K562 (cell line): ENCODE measurements around the gene ORC1. TPM values are rescaled to one million over a fixed set of nuclear protein-coding genes. Genes with fewer than 3 reads are reported as not detected.

Experiments
- ARID2 ChIP-seq: fragments of 450-650 bp; IDR thresholded peaks from 2 replicates; pipeline ENCODE4 v1.6.1; 2017; ENCODE audit warnings: antibody characterized with exemption, mild to moderate bottlenecking
- CBX3 ChIP-seq, 2 experiments: IDR thresholded peaks; 1 replicate in 1 of 2; 2 replicates in 1 of 2; pipeline ENCODE4 v1.6.1; 2012; ENCODE audit warnings: inconsistent platforms in 2 of 2, low read length in 2 of 2, borderline replicate concordance in 1 of 2, control low read depth in 1 of 2
- MAFG ChIP-seq: fragments of 450-650 bp; conservative IDR thresholded peaks from 2 replicates; pipeline ENCODE4 v1.6.1; 2016; ENCODE audit warnings: missing genetic modification characterization, missing compliant biosample characterization
- OTX1 ChIP-seq: fragments of 450-650 bp; formaldehyde crosslinking; IDR thresholded peaks from 2 replicates; pipeline ENCODE4 v1.4.0; 2022; ENCODE audit warnings: mild to moderate bottlenecking
- SMAD4 ChIP-seq: fragments of 250-450 bp; sonication (Bioruptor Pico); conservative IDR thresholded peaks from 2 replicates; pipeline ENCODE4 v1.8.0; 2021; ENCODE audit warnings: inconsistent platforms, mild to moderate bottlenecking, moderate library complexity
- SOX6 ChIP-seq: fragments of 450-650 bp; IDR thresholded peaks from 2 replicates; pipeline ENCODE4 v1.6.1; 2014; ENCODE audit warnings: mild to moderate bottlenecking
- SP1 ChIP-seq: sonication (generic); formaldehyde crosslinking; IDR thresholded peaks from 2 replicates; pipeline ENCODE4 v1.8.1; 2022; ENCODE audit warnings: mild to moderate bottlenecking, missing genetic modification reagents
- YY1 ChIP-seq, 3 experiments: IDR thresholded peaks; 2 replicates each; pipeline ENCODE4 v1.6.1; 2011; ENCODE audit warnings: low read length in 2 of 3, mild to moderate bottlenecking in 2 of 3, moderate library complexity in 2 of 3, borderline replicate concordance in 1 of 3, control low read depth in 1 of 3, low read depth in 1 of 3; ENCODE audit not compliant: insufficient read depth in 3 of 3, insufficient replicate concordance in 2 of 3, control insufficient read depth in 1 of 3, insufficient read length in 1 of 3; ENCODE audit errors: extremely low read depth in 1 of 3
- ZFP30 ChIP-seq: fragments of 250-450 bp; sonication (Bioruptor Pico); IDR thresholded peaks from 2 replicates; pipeline ENCODE4 v1.8.0; 2022; ENCODE audit warnings: moderate library complexity, mild to moderate bottlenecking, inconsistent platforms, borderline replicate concordance
- ZNF644 ChIP-seq: fragments of 200-800 bp; sonication (Bioruptor generic); IDR thresholded peaks from 2 replicates; pipeline ENCODE4 v1.6.1; 2016; ENCODE audit warnings: low read depth, missing genetic modification characterization, missing compliant biosample characterization
- polyA plus RNA-seq, 8 experiments: library from polyadenylated mRNA; depleted of rRNA in 4 of 8; stranded (reverse) in 5 of 8; unstranded in 3 of 8; fragments of >200 nt; fragmentation: Nextera tagmentation in 2 of 8; fragmentation: Illumina TruSeq in 1 of 8; extraction: Ambion mirVana in 2 of 8; extraction: Trizol in 1 of 8; gene quantifications; 2 replicates each; pipeline versions ENCODE4 v1.2.1 to v1.2.3, GENCODE V29; 2011 to 2014; ENCODE audit warnings: inconsistent platforms in 1 of 8, missing spikeins in 1 of 8
- total RNA-seq, 7 experiments: library from RNA; depleted of rRNA in 6 of 7; stranded (reverse); fragments of >200 nt in 6 of 7; fragmentation: Illumina TruSeq in 2 of 7; extraction: Trizol in 2 of 7; gene quantifications; 2 replicates each; pipeline versions ENCODE4 v1.2.1 to v1.2.3, GENCODE V29; 2011 to 2021; ENCODE audit warnings: low replicate concordance in 1 of 7
- TF ChIP-seq, protein P1 (sequence below): sonication (generic); formaldehyde crosslinking; IDR thresholded peaks from 2 replicates; pipeline ENCODE4 v1.8.1; 2022; ENCODE audit warnings: missing genetic modification reagents
- TF ChIP-seq, protein P2 (sequence below): fragments of 450-650 bp; IDR thresholded peaks from 2 replicates; pipeline ENCODE4 v1.7.1; 2018; ENCODE audit warnings: mild to moderate bottlenecking, low read depth; ENCODE audit not compliant: partially characterized antibody

ORC1 gene
- total and polyA plus RNA-seq, 9 of the 15 experiments (the other 6 are each of a cell fraction or from before 2014, with no cell fraction given): 26.4 to 91.6 (median 69.7) TPM

DNA sequence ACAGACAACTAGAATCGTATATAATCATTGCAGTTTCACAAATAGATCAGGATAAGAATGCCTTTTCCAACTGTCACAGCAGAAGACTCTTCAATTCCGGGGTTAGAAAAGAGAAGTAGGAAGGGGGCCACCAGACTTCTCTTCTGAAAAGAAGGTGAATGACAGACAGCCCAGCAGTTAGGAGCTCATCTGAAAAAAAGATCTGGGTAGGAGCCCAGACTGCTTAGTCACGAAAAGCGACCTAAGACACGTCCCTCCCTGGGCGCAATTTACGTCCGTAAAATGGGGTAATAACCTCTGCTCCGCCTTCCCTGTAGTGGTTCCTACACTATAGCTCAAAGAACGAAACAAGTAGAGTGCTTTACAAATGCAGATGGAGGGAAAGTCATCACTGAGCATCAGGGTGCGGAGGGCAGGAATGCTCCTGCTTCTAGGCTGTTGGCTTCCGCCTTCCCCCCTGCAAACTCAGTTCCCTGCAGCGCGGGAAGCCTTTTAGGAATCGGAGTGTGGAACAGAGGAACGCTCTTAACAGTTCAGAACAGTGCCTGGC lies 582 bp downstream of the ORC1 start (continued):
- peak; percentile 86 for TF ChIP-seq MAFG
- peak; percentile 36; the same call in 1 of the 2 replicates for TF ChIP-seq SOX6
- no peak for TF ChIP-seq ARID2
- no peak for TF ChIP-seq ZNF644 (tag)
- no peak for TF ChIP-seq CBX3 (IDR thresholded peaks at IDR 0.05; ENCODE audit: borderline replicate concordance in 1 of 2, low read length in 2 of 2)
- TF ChIP-seq ZFP30 (CRISPR knock-in tag): no peak
- TF ChIP-seq SMAD4 (CRISPR knock-in tag): no peak; the same call in 1 of the 2 replicates
- no peak; the same call in 1 of the 2 replicates for TF ChIP-seq SP1
- TF ChIP-seq OTX1 (CRISPR knock-in tag): no peak
- TF ChIP-seq, protein P1, sequence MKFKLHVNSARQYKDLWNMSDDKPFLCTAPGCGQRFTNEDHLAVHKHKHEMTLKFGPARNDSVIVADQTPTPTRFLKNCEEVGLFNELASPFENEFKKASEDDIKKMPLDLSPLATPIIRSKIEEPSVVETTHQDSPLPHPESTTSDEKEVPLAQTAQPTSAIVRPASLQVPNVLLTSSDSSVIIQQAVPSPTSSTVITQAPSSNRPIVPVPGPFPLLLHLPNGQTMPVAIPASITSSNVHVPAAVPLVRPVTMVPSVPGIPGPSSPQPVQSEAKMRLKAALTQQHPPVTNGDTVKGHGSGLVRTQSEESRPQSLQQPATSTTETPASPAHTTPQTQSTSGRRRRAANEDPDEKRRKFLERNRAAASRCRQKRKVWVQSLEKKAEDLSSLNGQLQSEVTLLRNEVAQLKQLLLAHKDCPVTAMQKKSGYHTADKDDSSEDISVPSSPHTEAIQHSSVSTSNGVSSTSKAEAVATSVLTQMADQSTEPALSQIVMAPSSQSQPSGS: no peak
- TF ChIP-seq, protein P2, sequence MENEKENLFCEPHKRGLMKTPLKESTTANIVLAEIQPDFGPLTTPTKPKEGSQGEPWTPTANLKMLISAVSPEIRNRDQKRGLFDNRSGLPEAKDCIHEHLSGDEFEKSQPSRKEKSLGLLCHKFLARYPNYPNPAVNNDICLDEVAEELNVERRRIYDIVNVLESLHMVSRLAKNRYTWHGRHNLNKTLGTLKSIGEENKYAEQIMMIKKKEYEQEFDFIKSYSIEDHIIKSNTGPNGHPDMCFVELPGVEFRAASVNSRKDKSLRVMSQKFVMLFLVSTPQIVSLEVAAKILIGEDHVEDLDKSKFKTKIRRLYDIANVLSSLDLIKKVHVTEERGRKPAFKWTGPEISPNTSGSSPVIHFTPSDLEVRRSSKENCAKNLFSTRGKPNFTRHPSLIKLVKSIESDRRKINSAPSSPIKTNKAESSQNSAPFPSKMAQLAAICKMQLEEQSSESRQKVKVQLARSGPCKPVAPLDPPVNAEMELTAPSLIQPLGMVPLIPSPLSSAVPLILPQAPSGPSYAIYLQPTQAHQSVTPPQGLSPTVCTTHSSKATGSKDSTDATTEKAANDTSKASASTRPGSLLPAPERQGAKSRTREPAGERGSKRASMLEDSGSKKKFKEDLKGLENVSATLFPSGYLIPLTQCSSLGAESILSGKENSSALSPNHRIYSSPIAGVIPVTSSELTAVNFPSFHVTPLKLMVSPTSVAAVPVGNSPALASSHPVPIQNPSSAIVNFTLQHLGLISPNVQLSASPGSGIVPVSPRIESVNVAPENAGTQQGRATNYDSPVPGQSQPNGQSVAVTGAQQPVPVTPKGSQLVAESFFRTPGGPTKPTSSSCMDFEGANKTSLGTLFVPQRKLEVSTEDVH: peak; percentile 30
- peak in 2 of 3 experiments; percentile 39 to 70 for TF ChIP-seq YY1 (IDR thresholded peaks at IDR 0.05; ENCODE audit: borderline replicate concordance in 1 of 3, control insufficient read depth in 1 of 3, extremely low read depth in 1 of 3, insufficient read depth in 3 of 3, insufficient read length in 1 of 3, insufficient replicate concordance in 2 of 3, low read depth in 1 of 3, low read length in 2 of 3)
